Suprapubic skin (tissue), 4 donors: Measurements from ENCODE around the gene TBC1D24.

ENCODE experiments used
- CTCF ChIP-seq, 2 donors: fragments of 200-600 bp in 1 of 2; fragments of 450-650 bp in 1 of 2; sonication (generic) in 1 of 2; IDR thresholded peaks; one replicate each; pipeline ENCODE4 v1.5.1; 2016 to 2019; ENCODE audit warnings: antibody characterized with exemption in 2 of 2, mild to moderate bottlenecking in 1 of 2, moderate library complexity in 1 of 2
- POLR2A ChIP-seq, 2 donors: fragments of 450-650 bp; IDR thresholded peaks; one replicate each; pipeline ENCODE4 v1.6.1; 2017; ENCODE audit warnings: antibody characterized with exemption in 2 of 2, mild to moderate bottlenecking in 2 of 2, moderate library complexity in 2 of 2
- POLR2AphosphoS5 ChIP-seq, 3 donors: sonication (generic); formaldehyde crosslinking; IDR thresholded peaks; one replicate each; pipeline ENCODE4 v1.6.1; 2017; ENCODE audit warnings: antibody characterized with exemption in 3 of 3

- no peak for TF ChIP-seq CTCF (IDR thresholded peaks at IDR 0.05)
- no peak for TF ChIP-seq POLR2A (IDR thresholded peaks at IDR 0.05)
- no peak for TF ChIP-seq POLR2AphosphoS5 (IDR thresholded peaks at IDR 0.05)
Measured at GRCh38 chr16:2450975-2451381, 23.9 kb upstream of the TBC1D24 start.
